A673 (cell line): Measurements from ENCODE around the gene ESPNL. TPM values are rescaled to one million over a fixed set of nuclear protein-coding genes. Genes with fewer than 3 reads are reported as not detected.

Experiments
- BruUV-seq: library from RNA; stranded (reverse); fragments of 400-500 nt; replicated peaks from 2 replicates; lab custom pipeline; 2021; lab: Mats Ljungman, UMichigan
- CTCF ChIA-PET: fragments of 300-600 bp; sonication (Branson Sonifier 250); formaldehyde crosslinking; loops from one replicate; lab custom pipeline; 2022; ENCODE audit warnings: antibody characterized with exemption; lab: Charles Lee
- POLR2A ChIA-PET: fragments of 300-600 bp; sonication (Branson Sonifier 250); formaldehyde crosslinking; loops from one replicate; lab custom pipeline; 2022; ENCODE audit warnings: antibody characterized with exemption; ENCODE audit not compliant: low non-redundant PET; lab: Charles Lee
- DNase-seq: peaks from one replicate; pipeline ENCODE4 v3.0.0-alpha.2; 2015; ENCODE audit warnings: low spot score
- H3K27ac ChIP-seq: fragments of 200-600 bp; sonication (generic); 2 replicates; pipeline ENCODE4 v1.5.1; 2016; ENCODE audit warnings: mixed run types, low read depth, mild to moderate bottlenecking, mixed read lengths, antibody characterized with exemption, low read length; ENCODE audit not compliant: poor library complexity, severe bottlenecking
- H3K27me3 ChIP-seq: fragments of 200-600 bp; sonication (generic); replicated peaks from 2 replicates; pipeline ENCODE4 v1.6.1; 2017; ENCODE audit warnings: mixed run types, low read depth, mild to moderate bottlenecking, mixed read lengths, antibody characterized with exemption, low read length; ENCODE audit not compliant: insufficient read depth, poor library complexity
- H3K36me3 ChIP-seq: fragments of 200-600 bp; sonication (generic); 2 replicates; pipeline ENCODE4 v1.6.1; 2016; ENCODE audit warnings: mixed run types, mild to moderate bottlenecking, mixed read lengths, antibody characterized with exemption, low read length; ENCODE audit not compliant: insufficient read depth, poor library complexity, severe bottlenecking
- H3K4me1 ChIP-seq: fragments of 200-600 bp; sonication (generic); 2 replicates; pipeline ENCODE4 v1.6.1; 2017; ENCODE audit warnings: mixed run types, mild to moderate bottlenecking, mixed read lengths, antibody characterized with exemption, low read length; ENCODE audit not compliant: insufficient read depth, poor library complexity, severe bottlenecking
- H3K4me3 ChIP-seq: fragments of 200-600 bp; sonication (generic); 2 replicates; pipeline ENCODE4 v1.5.1; 2016; ENCODE audit warnings: low read depth, mixed run types, mild to moderate bottlenecking, mixed read lengths, low read length; ENCODE audit not compliant: poor library complexity, severe bottlenecking
- H3K9me3 ChIP-seq: fragments of 200-600 bp; sonication (generic); 2 replicates; pipeline ENCODE4 v1.6.1; 2016; ENCODE audit warnings: mixed run types, low read depth, mild to moderate bottlenecking, mixed read lengths, antibody characterized with exemption, low read length; ENCODE audit not compliant: poor library complexity, severe bottlenecking
- EZH2 ChIP-seq: fragments of 200-600 bp; sonication (generic); IDR thresholded peaks from 2 replicates; pipeline ENCODE4 v1.6.1; 2017; ENCODE audit warnings: borderline replicate concordance, low read depth, mild to moderate bottlenecking, mixed read lengths, antibody characterized with exemption, low read length; ENCODE audit not compliant: poor library complexity, severe bottlenecking
- intact Hi-C: fragments of 100-400 bp; cut with micrococcal nuclease; formaldehyde crosslinking; loops from one replicate; pipeline ENCODE4 v1.10.0; 2022; ENCODE audit not compliant: unreplicated experiment
- total RNA-seq: library from RNA; stranded (reverse); gene quantifications from 2 replicates; pipeline ENCODE4 v1.2.3, GENCODE V29; 2021
- TF ChIP-seq, protein P1 (sequence below): fragments of 300-800, 200-600 bp; sonication (generic); conservative IDR thresholded peaks from 2 replicates; pipeline ENCODE4 v1.5.1; 2017; ENCODE audit warnings: low read depth, mild to moderate bottlenecking, antibody characterized with exemption, low read length, moderate library complexity, mixed read lengths

The ESPNL gene
- total RNA-seq, 1 experiment from 2014 or later: 0.30 TPM

DNA sequence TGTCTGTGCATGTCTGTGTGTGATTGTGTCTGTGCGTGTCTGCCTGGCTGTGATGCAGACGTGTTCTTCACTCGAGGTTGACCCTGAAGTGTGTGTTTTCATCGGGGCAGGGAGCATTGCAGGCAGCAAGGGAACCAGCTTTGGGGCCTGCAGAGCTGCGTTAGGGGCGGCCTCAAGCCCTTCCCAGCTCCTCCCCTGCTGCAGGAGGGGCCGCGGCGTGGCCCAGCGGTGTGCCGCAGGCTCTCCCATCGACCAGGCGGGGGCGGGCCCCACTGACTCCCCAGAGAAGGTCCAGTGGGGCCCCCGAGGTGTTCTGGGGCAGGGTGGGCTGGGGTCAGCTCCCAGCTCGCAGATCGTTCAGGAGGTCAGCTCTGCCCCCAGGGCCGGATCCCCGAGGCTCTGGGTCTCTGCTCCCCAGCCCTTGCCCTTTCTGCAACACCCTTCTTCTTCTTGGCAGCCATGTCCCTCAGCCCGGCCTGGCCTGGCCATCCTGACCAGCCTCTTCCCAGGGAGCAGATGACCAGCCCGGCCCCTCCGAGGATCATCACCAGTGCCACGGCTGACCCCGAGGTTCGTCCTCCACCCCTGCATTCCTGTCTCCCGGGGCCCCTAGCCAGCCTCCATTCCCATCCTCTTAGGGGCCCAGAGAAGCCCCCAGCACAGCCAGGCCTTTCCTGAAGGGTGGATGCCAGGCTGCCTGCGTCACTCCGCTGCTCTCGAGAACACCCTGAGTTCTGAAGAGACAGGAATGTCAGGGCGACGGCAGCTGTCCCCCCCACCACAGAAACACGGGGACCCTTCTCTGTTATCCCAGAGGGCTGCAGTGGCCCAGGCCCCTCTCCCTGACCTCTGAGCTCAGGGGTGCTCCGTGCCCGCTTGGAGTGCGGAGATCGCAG, 27.3 kb downstream of the ESPNL start:
- Histone ChIP-seq H3K4me1 (no peaks in the 10 kb centered on the region), H3K4me3 (peak overlapping the region; percentile 21), H3K9me3 (no peaks in the 10 kb centered on the region), H3K27me3 (no peaks in the 10 kb centered on the region), H3K27ac (no peak overlapping the region), H3K36me3 (no peaks in the 10 kb centered on the region)
- TF ChIP-seq, protein P1, sequence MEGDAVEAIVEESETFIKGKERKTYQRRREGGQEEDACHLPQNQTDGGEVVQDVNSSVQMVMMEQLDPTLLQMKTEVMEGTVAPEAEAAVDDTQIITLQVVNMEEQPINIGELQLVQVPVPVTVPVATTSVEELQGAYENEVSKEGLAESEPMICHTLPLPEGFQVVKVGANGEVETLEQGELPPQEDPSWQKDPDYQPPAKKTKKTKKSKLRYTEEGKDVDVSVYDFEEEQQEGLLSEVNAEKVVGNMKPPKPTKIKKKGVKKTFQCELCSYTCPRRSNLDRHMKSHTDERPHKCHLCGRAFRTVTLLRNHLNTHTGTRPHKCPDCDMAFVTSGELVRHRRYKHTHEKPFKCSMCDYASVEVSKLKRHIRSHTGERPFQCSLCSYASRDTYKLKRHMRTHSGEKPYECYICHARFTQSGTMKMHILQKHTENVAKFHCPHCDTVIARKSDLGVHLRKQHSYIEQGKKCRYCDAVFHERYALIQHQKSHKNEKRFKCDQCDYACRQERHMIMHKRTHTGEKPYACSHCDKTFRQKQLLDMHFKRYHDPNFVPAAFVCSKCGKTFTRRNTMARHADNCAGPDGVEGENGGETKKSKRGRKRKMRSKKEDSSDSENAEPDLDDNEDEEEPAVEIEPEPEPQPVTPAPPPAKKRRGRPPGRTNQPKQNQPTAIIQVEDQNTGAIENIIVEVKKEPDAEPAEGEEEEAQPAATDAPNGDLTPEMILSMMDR: 0 out of 2 replicates have a peak, but pooled peaks have one; percentile 16
- TF ChIP-seq EZH2: no peak
- peak; percentile 58 for DNase-seq
- intact Hi-C loops: no loop called here
- no TSS peak for BruUV-seq
- ChIA-PET POLR2A (no interaction called here), CTCF (no interaction called here)

DNA sequence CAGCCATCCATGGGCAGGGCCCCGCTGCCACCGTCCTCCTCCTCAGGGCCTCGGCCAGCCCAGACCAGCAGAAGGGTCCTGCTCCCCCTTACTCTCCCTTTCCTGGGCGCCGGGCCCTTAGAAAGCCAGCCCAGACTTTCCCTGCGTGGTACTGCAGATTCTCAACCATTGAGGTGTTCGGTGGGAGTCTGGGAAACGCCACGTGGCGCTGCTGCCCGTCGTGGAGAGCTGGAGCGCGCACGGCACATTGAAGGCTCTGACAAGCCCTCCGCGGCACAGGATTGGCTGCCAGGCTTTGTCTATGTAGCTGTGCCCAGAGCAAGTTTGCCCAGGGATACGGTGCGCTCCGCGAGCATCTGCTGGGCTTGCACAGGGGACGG, 27.9 kb downstream of the ESPNL start:
- DNase-seq: no peak
- CTCF ChIA-PET: no interaction called here
- no peak overlapping the region for H3K27ac ChIP-seq
- BruUV-seq: no TSS peak
- POLR2A ChIA-PET: no interaction called here
- H3K4me3 ChIP-seq: no peak overlapping the region
- no peaks in the 10 kb centered on the region for H3K4me1 ChIP-seq
- H3K36me3 ChIP-seq: no peaks in the 10 kb centered on the region
- no peaks in the 10 kb centered on the region for H3K27me3 ChIP-seq
- H3K9me3 ChIP-seq: no peaks in the 10 kb centered on the region
- TF ChIP-seq, protein P1: no peak
- no peak for TF ChIP-seq EZH2
- intact Hi-C loops: no loop called here

DNA sequence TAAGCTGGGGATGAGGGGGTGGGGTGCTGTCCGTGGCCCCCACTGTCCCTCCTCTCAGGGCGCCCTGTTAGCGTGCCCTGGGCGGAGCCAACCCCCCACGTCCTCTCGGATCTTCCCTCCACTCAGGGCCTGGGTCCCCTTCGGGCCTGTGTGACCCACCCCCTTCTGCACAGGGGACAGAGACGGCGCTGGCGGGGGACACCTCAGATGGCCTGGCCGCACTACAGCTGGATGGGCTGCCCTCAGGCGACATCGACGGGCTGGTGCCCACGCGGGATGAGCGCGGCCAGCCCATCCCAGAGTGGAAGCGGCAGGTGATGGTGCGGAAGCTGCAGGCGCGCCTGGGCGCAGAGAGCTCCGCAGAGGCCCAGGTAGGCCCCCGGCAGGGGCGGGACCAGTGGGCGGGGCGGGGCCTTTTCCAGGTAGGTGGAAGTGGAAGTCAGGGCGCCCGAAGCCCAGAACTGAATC, 28.4 kb downstream of the ESPNL start:
- no peak for DNase-seq
- H3K27ac ChIP-seq: no peak overlapping the region
- H3K4me3 ChIP-seq: no peak overlapping the region
- no peaks in the 10 kb centered on the region for H3K4me1 ChIP-seq
- CTCF ChIA-PET: no interaction called here
- H3K36me3 ChIP-seq: no peaks in the 10 kb centered on the region
- POLR2A ChIA-PET: no interaction called here
- no TSS peak for BruUV-seq
- no peaks in the 10 kb centered on the region for H3K9me3 ChIP-seq
- H3K27me3 ChIP-seq: no peaks in the 10 kb centered on the region
- intact Hi-C loops: no loop called here
- TF ChIP-seq, protein P1: no peak
- TF ChIP-seq EZH2: no peak
